ENCODE data around the gene SNAPC2. TPM values are rescaled to one million over a fixed set of nuclear protein-coding genes. Genes with fewer than 3 reads are reported as not detected.
A peak's percentile ranks its signal among the peaks of the same experiment; 100 is the strongest.

SNAPC2 gene
- total RNA-seq, 1 experiment from 2014 or later: 63.0 TPM

GRCh38 chr19:7971553-7972520 is 51.7 kb downstream of the SNAPC2 start:
- no TSS peak for BruUV-seq (replicated peaks)
- H3K4me1 ChIP-seq (ENCODE audit: control insufficient read depth, insufficient read depth, low read length): no peaks in the 10 kb centered on the region
- H3K36me3 ChIP-seq (ENCODE audit: control insufficient read depth, insufficient read depth, low read length): peaks cover 5% of the 10 kb centered on the region
- no peak for DNase-seq (ENCODE audit: low read depth, low spot score)
- no peaks in the 10 kb centered on the region for H3K9me3 ChIP-seq (ENCODE audit: control insufficient read depth, insufficient read depth, low read depth, low read length)
- ATAC-seq: 0 out of 2 replicates have a peak, but pooled peaks have one; percentile 28
- ChIA-PET POLR2A (no interaction called here), CTCF (no interaction called here)
- in situ Hi-C loops (cut with HindIII; ENCODE audit: low pct_unique_long_range_greater_than_20kb, low sequenced_read_pairs): no loop called here
- no peak overlapping the region for H3K27ac ChIP-seq (ENCODE audit: low read length)
- intact Hi-C loops (cut with micrococcal nuclease; ENCODE audit: unreplicated experiment): no loop called here
- no peaks in the 10 kb centered on the region for H3K27me3 ChIP-seq (ENCODE audit: control insufficient read depth, insufficient read depth, low read length)
- no peak overlapping the region for H3K4me3 ChIP-seq (ENCODE audit: low read depth in 2 of 2, low read length in 2 of 2)
- no peak for TF ChIP-seq REST (IDR thresholded peaks at IDR 0.05; ENCODE audit: insufficient read depth in 1 of 2, low read depth in 2 of 2, low read length in 1 of 2)
- no peak for TF ChIP-seq CTCF (IDR thresholded peaks at IDR 0.05)
- TF ChIP-seq TCF7L2 (IDR thresholded peaks at IDR 0.05; ENCODE audit: low read depth, low read length): no peak
- TF ChIP-seq POLR2AphosphoS5 (IDR thresholded peaks at IDR 0.05; ENCODE audit: low read depth, low read length): no peak
- TF ChIP-seq SIN3A (IDR thresholded peaks at IDR 0.05; ENCODE audit: borderline replicate concordance, insufficient read depth, low read depth, low read length): no peak

Other genes with a start within 250 kb of the SNAPC2 start
- gene MCEMP1, start 243.2 kb upstream of the SNAPC2 start, total RNA-seq (2021; ENCODE audit: unreplicated experiment): not detected
- gene TRAPPC5, start 239.5 kb upstream of the SNAPC2 start, total RNA-seq (2021; ENCODE audit: unreplicated experiment): 101 TPM
- gene FCER2, start 218.2 kb upstream of the SNAPC2 start, total RNA-seq (2021; ENCODE audit: unreplicated experiment): 0.15 TPM
- not detected for gene CLEC4G, start 188.2 kb upstream of the SNAPC2 start, total RNA-seq (2021; ENCODE audit: unreplicated experiment)
- gene CD209, start 172.8 kb upstream of the SNAPC2 start, total RNA-seq (2021; ENCODE audit: unreplicated experiment): not detected
- not detected for gene CLEC4M, start 157.1 kb upstream of the SNAPC2 start, total RNA-seq (2021; ENCODE audit: unreplicated experiment)
- 6.4 TPM for gene EVI5L, start 90.1 kb upstream of the SNAPC2 start, total RNA-seq (2021; ENCODE audit: unreplicated experiment)
- 3.7 TPM for gene PRR36, start 45.9 kb upstream of the SNAPC2 start, total RNA-seq (2021; ENCODE audit: unreplicated experiment)
- 5.0 TPM for gene LRRC8E, start 31.8 kb upstream of the SNAPC2 start, total RNA-seq (2021; ENCODE audit: unreplicated experiment)
- 32.9 TPM for gene MAP2K7, start 16.5 kb upstream of the SNAPC2 start, total RNA-seq (2021; ENCODE audit: unreplicated experiment)
- gene TGFBR3L, start 5.5 kb upstream of the SNAPC2 start, total RNA-seq (2021; ENCODE audit: unreplicated experiment): 12.5 TPM
- gene CTXN1, start 5.8 kb downstream of the SNAPC2 start, total RNA-seq (2021; ENCODE audit: unreplicated experiment): 89.4 TPM
- gene TIMM44, start 23.3 kb downstream of the SNAPC2 start, total RNA-seq (2021; ENCODE audit: unreplicated experiment): 105 TPM
- gene ELAVL1, start 85.3 kb downstream of the SNAPC2 start, total RNA-seq (2021; ENCODE audit: unreplicated experiment): 123 TPM
- gene CCL25, start 132.4 kb downstream of the SNAPC2 start, total RNA-seq (2021; ENCODE audit: unreplicated experiment): not detected
- gene FBN3, start 229.3 kb downstream of the SNAPC2 start, total RNA-seq (2021; ENCODE audit: unreplicated experiment): 0.10 TPM

Measured in Panc1 (cell line).